SK-N-SH (cell line): Measurements from ENCODE around the gene ASB18. TPM values are rescaled to one million over a fixed set of nuclear protein-coding genes. Genes with fewer than 3 reads are reported as not detected.

Source experiments
- CTCF ChIA-PET: fragments of 300-600, 350-600 bp; formaldehyde crosslinking; extraction: SDS; loops from one replicate; lab custom pipeline; 2021; lab: Yijun Ruan, JAX
- POLR2A ChIA-PET: fragments of 350-600 bp; sonication (Branson Sonifier 250); formaldehyde crosslinking; extraction: SDS; loops from one replicate; lab custom pipeline; 2020; ENCODE audit warnings: antibody characterized with exemption, inconsistent platforms; lab: Yijun Ruan, JAX
- DNase-seq: peaks from one replicate; pipeline ENCODE4 v3.0.0; 2012
- H2AFZ ChIP-seq: fragments of 200-600 bp; sonication (generic); 2 replicates; pipeline ENCODE4 v1.8.1; 2016; ENCODE audit warnings: antibody characterized with exemption, mild to moderate bottlenecking, low read depth
- H3F3A ChIP-seq: fragments of 200-600 bp; sonication (generic); replicated peaks from 2 replicates; pipeline ENCODE3; 2016; ENCODE audit warnings: antibody characterized with exemption, mild to moderate bottlenecking; ENCODE audit not compliant: insufficient read depth
- H3K27ac ChIP-seq, 2 experiments: fragments of 200-500 bp in 1 of 2; fragments of 200-600 bp in 1 of 2; sonication (Bioruptor generic) in 1 of 2; sonication (generic), shearing (Covaris generic) in 1 of 2; 2 replicates each; pipeline versions ENCODE4 v1.5.1 to v1.6.1; 2014 to 2016; ENCODE audit warnings: low read depth in 2 of 2, inconsistent platforms in 1 of 2, low read length in 1 of 2, mild to moderate bottlenecking in 1 of 2, mixed read lengths in 1 of 2
- H3K27me3 ChIP-seq: fragments of 200-600 bp; sonication (generic), shearing (Covaris generic); 2 replicates; pipeline ENCODE4 v1.6.1; 2016; ENCODE audit warnings: mixed run types; ENCODE audit not compliant: insufficient read depth
- H3K36me3 ChIP-seq, 2 experiments: fragments of 200-500 bp in 1 of 2; fragments of 200-600 bp in 1 of 2; sonication (Bioruptor generic) in 1 of 2; sonication (generic) in 1 of 2; replicated peaks in 1 of 2; 2 replicates each; pipeline versions ENCODE3 to v1.5.1; 2014 to 2016; ENCODE audit warnings: low read length in 1 of 2, mild to moderate bottlenecking in 1 of 2; ENCODE audit not compliant: insufficient read depth in 2 of 2, control insufficient read depth in 1 of 2
- H3K4me1 ChIP-seq, 2 experiments: fragments of 200-500 bp in 1 of 2; fragments of 200-600 bp in 1 of 2; sonication (Bioruptor generic) in 1 of 2; sonication (generic), shearing (Covaris generic) in 1 of 2; 2 replicates each; pipeline versions ENCODE4 v1.5.1 to v1.6.1; 2014 to 2016; ENCODE audit warnings: low read depth in 1 of 2, low read length in 1 of 2, mixed run types in 1 of 2; ENCODE audit not compliant: insufficient read depth in 2 of 2, control insufficient read depth in 1 of 2
- H3K4me2 ChIP-seq: fragments of 200-600 bp; sonication (generic), shearing (Covaris generic); 2 replicates; pipeline ENCODE4 v1.6.1; 2017; ENCODE audit warnings: mixed run types
- H3K4me3 ChIP-seq, 2 experiments: fragments of 200-500 bp in 1 of 2; fragments of 200-600 bp in 1 of 2; sonication (Bioruptor generic) in 1 of 2; sonication (generic), shearing (Covaris generic) in 1 of 2; 2 replicates each; pipeline versions ENCODE4 v1.5.1 to v1.8.1; 2014 to 2016; ENCODE audit warnings: low read depth in 2 of 2, inconsistent platforms in 1 of 2, low read length in 1 of 2, mild to moderate bottlenecking in 1 of 2, mixed read lengths in 1 of 2, moderate library complexity in 1 of 2
- H3K79me2 ChIP-seq: fragments of 200-600 bp; sonication (generic); 2 replicates; pipeline ENCODE4 v1.8.1; 2017; ENCODE audit warnings: mild to moderate bottlenecking; ENCODE audit not compliant: insufficient read depth
- H3K9ac ChIP-seq: fragments of 200-600 bp; sonication (generic); 2 replicates; pipeline ENCODE4 v1.6.1; 2017; ENCODE audit warnings: mixed run types
- H3K9me2 ChIP-seq: fragments of 200-600 bp; sonication (generic); 2 replicates; pipeline ENCODE4 v1.6.1; 2017; ENCODE audit warnings: mixed run types
- H3K9me3 ChIP-seq: fragments of 200-600 bp; sonication (generic); 2 replicates; pipeline ENCODE4 v1.6.1; 2017; ENCODE audit warnings: mixed run types, mild to moderate bottlenecking, moderate library complexity
- H4K20me1 ChIP-seq: fragments of 200-600 bp; sonication (generic); 2 replicates; pipeline ENCODE4 v1.6.1; 2017; ENCODE audit warnings: mild to moderate bottlenecking, mixed run types; ENCODE audit not compliant: insufficient read depth
- ELF1 ChIP-seq: IDR thresholded peaks from 2 replicates; pipeline ENCODE4 v1.4.0; 2012
- EZH2phosphoT487 ChIP-seq: fragments of 200-600 bp; sonication (generic); IDR thresholded peaks from 2 replicates; pipeline ENCODE4 v1.6.1; 2017; ENCODE audit warnings: low read depth, mixed run types, mild to moderate bottlenecking, antibody characterized with exemption, moderate library complexity, borderline replicate concordance
- FOXM1 ChIP-seq: IDR thresholded peaks from 2 replicates; pipeline ENCODE4 v1.4.0; 2012; ENCODE audit warnings: low read depth, mild to moderate bottlenecking
- GABPA ChIP-seq: IDR thresholded peaks from 2 replicates; pipeline ENCODE4 v1.4.0; 2012; ENCODE audit warnings: low read depth, mild to moderate bottlenecking
- NFIC ChIP-seq: IDR thresholded peaks from 2 replicates; pipeline ENCODE4 v1.4.0; 2012; ENCODE audit warnings: borderline replicate concordance
- NRF1 ChIP-seq: IDR thresholded peaks from 2 replicates; pipeline ENCODE4 v1.6.1; 2012; ENCODE audit warnings: low read depth, mild to moderate bottlenecking, low read length
- POLR2AphosphoS5 ChIP-seq: IDR thresholded peaks from 2 replicates; pipeline ENCODE4 v1.6.1; 2012; ENCODE audit warnings: low read depth, low read length
- RAD21 ChIP-seq: IDR thresholded peaks from 2 replicates; pipeline ENCODE4 v1.6.1; 2012; ENCODE audit warnings: mild to moderate bottlenecking, low read length
- RCOR1 ChIP-seq: fragments of 150-350 bp; IDR thresholded peaks from 2 replicates; pipeline ENCODE4 v1.6.1; 2017; ENCODE audit warnings: antibody characterized with exemption, low read length
- REST ChIP-seq: IDR thresholded peaks from 2 replicates; pipeline ENCODE4 v1.6.1; 2012; ENCODE audit warnings: mild to moderate bottlenecking, low read depth, low read length, moderate library complexity
- RXRA ChIP-seq: IDR thresholded peaks from 2 replicates; pipeline ENCODE4 v1.4.0; 2012; ENCODE audit warnings: low read depth, mild to moderate bottlenecking, borderline replicate concordance
- TAF1 ChIP-seq: IDR thresholded peaks from 2 replicates; pipeline ENCODE4 v1.6.1; 2012; ENCODE audit warnings: low read depth, mild to moderate bottlenecking, low read length, moderate library complexity, borderline replicate concordance
- TCF12 ChIP-seq: IDR thresholded peaks from 2 replicates; pipeline ENCODE4 v1.4.0; 2012
- TEAD4 ChIP-seq: IDR thresholded peaks from 2 replicates; pipeline ENCODE4 v1.4.0; 2012; ENCODE audit warnings: mild to moderate bottlenecking, borderline replicate concordance; ENCODE audit not compliant: insufficient read depth
- ZBTB33 ChIP-seq: IDR thresholded peaks from 2 replicates; pipeline ENCODE4 v1.4.0; 2012; ENCODE audit warnings: low read depth, borderline replicate concordance
- WGBS: methylation state at CpG from one replicate; pipeline ENCODE4 v1.1.6; 2017; ENCODE audit warnings: low lambda C conversion rate; 5-methylcytosine and 5-hydroxymethylcytosine counted together
- polyA plus RNA-seq, 3 experiments: library from polyadenylated mRNA; depleted of rRNA; stranded (reverse); fragments of >200 nt; gene quantifications; 2 replicates each; pipeline ENCODE4 v1.2.3, GENCODE V29; 2012

The ASB18 gene
- polyA plus RNA-seq, 1 of the 3 experiments (the other 2 are of a cell fraction) = not detected

- TF ChIP-seq FOXM1 = no peak
- TF ChIP-seq RAD21 = no peak
- no peak for TF ChIP-seq NFIC
- no peak for TF ChIP-seq ZBTB33
- TF ChIP-seq TEAD4 = no peak
- Histone ChIP-seq H3K4me3 (no peak overlapping the region), H4K20me1 (no peaks in the 10 kb centered on the region), H3F3A (no peaks in the 10 kb centered on the region), H3K9me2 (no peaks in the 10 kb centered on the region), H3K27me3 (peaks cover 16% of the 10 kb centered on the region), H3K36me3 (no peaks in the 10 kb centered on the region), H3K79me2 (no peaks in the 10 kb centered on the region), H3K27ac (no peak overlapping the region), H3K4me2 (no peak overlapping the region), H3K9me3 (no peaks in the 10 kb centered on the region), H2AFZ (no peak overlapping the region), H3K9ac (no peak overlapping the region), H3K4me1 (peaks cover 0 to 6% of the 10 kb centered on the region in 2 experiments; a peak in 1 of 4 replicates)
- ChIA-PET POLR2A (no interaction called here), CTCF (interaction anchor here (1.3 to 1.5 kb wide), 2 partner anchors 33 to 62 kb away, joined by 3 to 5 read pairs; no protein-coding TSS in a partner anchor)
- DNase-seq = no peak
- 32% methylated on average over 14 of the region's 17 CpGs for WGBS
These were observed 24.7 kb downstream of the ASB18 start for GRCh38 chr2:236239276-236240065.

GRCh38 chr2:236238751-236239150 lies 25.5 kb downstream of the ASB18 start:
- Histone ChIP-seq H3K4me2 (no peak overlapping the region), H3K79me2 (no peaks in the 10 kb centered on the region), H3K36me3 (no peaks in the 10 kb centered on the region), H3K9me3 (no peaks in the 10 kb centered on the region), H3F3A (no peaks in the 10 kb centered on the region), H2AFZ (no peak overlapping the region), H3K4me3 (no peak overlapping the region), H3K27me3 (peaks cover 16% of the 10 kb centered on the region), H3K9me2 (no peaks in the 10 kb centered on the region), H3K4me1 (peaks cover 0 to 6% of the 10 kb centered on the region in 2 experiments; a peak in 1 of 4 replicates), H4K20me1 (no peaks in the 10 kb centered on the region), H3K9ac (no peak overlapping the region), H3K27ac (no peak overlapping the region)
- TF ChIP-seq TAF1 = no peak
- TF ChIP-seq REST = no peak
- TF ChIP-seq NRF1 = no peak
- no peak for TF ChIP-seq EZH2phosphoT487
- TF ChIP-seq TCF12 = no peak
- no peak for TF ChIP-seq RCOR1
- TF ChIP-seq GABPA = no peak
- TF ChIP-seq RXRA = no peak
- TF ChIP-seq POLR2AphosphoS5 = no peak
- no peak for TF ChIP-seq ELF1
- POLR2A ChIA-PET = no interaction called here
- CTCF ChIA-PET = interaction anchor here (1.3 to 1.5 kb wide), 2 partner anchors 33 to 61 kb away, joined by 3 to 5 read pairs; no protein-coding TSS in a partner anchor
- DNase-seq = no peak
- WGBS = 47% methylated on average over 5 of the region's 6 CpGs
